DMS153 (cell line): ENCODE results near the gene DENND2C.
A peak's percentile ranks its signal among the peaks of the same experiment; 100 is the strongest.

Experiments
- DNase-seq: peaks from one replicate; lab custom pipeline; 2025; lab: John Stamatoyannopoulos, UW

DENND2C gene

DNA sequence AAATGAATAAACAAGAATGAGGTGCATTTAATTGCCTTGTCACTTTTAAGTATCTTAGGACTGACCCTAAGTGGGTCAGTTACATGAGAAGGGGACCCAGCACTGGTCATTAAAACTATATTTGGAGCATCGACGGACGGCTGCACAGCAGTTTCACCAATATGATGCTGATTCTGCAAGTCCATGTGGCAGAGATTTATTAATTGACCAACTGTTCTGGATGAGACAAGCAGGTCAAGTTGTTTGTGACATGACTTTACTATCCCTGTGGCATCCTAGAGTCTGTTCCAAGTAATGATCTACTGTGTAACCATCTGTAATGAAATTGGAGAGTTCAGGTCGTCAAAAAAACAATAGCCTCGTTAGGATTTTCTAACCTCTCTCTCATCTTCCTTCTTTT, 16.0 kb upstream of the DENND2C start:
- no peak for DNase-seq

- DNase-seq = no peak
These were observed 7.8 kb upstream of the DENND2C start for GRCh38 chr1:114677691-114678090.

DNA sequence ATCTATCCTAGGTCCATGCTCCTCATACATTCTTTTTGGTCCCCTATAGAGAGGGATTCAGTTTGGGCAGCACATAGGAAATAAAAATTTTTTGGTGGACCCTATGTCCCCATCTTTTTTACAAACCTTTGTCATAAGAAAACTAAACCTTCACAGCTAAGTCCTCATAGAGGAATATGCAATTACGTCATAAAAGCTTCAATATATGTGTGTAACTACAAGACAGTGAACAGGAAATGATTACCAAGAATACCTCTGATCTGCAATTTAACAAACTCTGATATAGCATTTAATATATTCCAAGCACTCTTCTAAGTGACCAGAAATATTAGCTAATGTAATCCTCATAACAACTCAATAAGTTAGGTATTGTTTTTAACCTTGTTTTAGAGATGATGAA, 6.3 kb upstream of the DENND2C start:
- DNase-seq = no peak

DNA sequence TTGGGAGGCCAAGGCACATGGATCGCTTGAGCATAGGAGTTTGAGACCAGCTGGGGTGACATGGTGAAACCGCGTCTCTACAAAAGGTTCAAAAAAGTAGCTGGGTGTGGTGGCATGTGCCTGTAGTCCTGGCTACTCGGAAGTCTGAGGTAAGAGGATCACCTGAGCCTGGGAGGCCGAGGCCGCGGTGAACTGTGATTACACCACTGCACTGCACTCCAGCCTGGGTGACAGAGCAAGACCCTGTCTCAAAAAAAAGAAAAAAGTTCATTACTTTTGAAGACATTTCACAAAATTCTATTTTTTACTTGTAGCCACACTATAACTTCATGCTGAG, 2.1 kb upstream of the DENND2C start:
- DNase-seq = no peak

- DNase-seq = no peak
These were observed 1.4 kb upstream of the DENND2C start for GRCh38 chr1:114671011-114671938.

- peak; percentile 51 for DNase-seq
These were observed 498 bp upstream of the DENND2C start for GRCh38 chr1:114670083-114671010.

GRCh38 chr1:114668784-114669561, 876 bp downstream of the DENND2C start:
- no peak for DNase-seq

GRCh38 chr1:114668373-114668772, 1.5 kb downstream of the DENND2C start:
- no peak for DNase-seq

- no peak for DNase-seq
These were observed 2.9 kb downstream of the DENND2C start for GRCh38 chr1:114666954-114667353.

GRCh38 chr1:114660238-114660637, 9.6 kb downstream of the DENND2C start:
- DNase-seq = no peak

DNA sequence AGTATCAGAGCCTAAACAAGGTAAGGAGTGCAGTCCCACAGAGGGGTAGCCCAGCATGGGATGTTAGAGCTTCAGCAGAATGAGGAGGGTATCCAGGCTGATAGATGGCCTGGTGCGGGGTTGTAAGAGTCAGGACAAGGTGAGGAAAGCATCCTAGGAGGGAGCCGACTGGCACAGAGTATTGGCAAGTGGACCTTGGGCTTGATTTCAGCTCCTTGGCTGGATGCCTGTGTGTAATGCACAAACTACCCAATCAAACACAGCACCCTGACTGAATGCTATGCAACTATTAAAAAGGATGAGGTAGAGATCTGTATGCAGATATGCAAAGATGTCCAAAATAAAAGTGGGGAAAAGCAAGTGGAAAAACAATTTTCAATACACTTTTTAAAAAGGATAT, 18.0 kb downstream of the DENND2C start:
- DNase-seq = no peak

- no peak for DNase-seq
These were observed 21.3 kb downstream of the DENND2C start for GRCh38 chr1:114648503-114648902.

DNA sequence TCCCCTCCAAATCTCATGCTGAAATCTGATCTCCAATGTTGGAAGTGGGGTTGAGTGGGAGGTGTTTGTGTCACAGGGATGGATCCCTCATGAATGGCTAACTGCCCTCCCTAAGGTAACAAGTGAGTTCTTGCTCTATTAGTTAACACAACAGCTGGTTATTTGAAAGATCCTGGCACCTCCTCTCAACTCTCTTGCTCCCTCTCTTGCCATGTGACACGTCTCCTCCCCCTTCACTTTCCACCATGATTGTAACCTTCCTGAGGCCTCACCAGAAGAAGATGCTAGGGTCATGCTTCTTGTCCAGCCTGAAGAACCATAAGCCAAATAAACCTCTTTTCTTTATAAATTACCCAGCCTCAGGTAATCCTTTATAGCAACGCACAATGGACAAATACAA, 28.5 kb downstream of the DENND2C start:
- no peak for DNase-seq

GRCh38 chr1:114638910-114639309, 30.9 kb downstream of the DENND2C start:
- DNase-seq = no peak

GRCh38 chr1:114632427-114632826, 37.4 kb downstream of the DENND2C start:
- DNase-seq = no peak

DNA sequence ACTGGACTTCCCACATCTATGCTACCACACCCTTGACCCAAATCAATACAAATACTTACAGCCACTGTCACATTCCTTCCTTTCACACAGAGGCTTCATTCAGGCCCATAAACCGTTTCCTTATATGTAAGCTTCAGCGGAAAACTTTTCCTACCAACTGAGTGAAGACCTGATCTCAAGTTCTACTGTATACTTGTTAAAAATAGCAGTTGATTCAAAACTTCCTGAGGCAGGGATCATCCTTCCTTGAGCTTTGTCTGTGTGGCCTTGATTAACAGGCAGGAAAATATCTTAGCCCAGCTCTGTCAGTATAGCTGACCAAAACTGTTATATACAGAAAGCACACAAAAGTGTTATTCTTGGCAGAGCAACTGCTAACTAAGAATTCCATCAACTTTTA, 42.7 kb downstream of the DENND2C start:
- no peak for DNase-seq

- no peak for DNase-seq
These were observed 46.5 kb downstream of the DENND2C start for GRCh38 chr1:114623364-114623763.

DNA sequence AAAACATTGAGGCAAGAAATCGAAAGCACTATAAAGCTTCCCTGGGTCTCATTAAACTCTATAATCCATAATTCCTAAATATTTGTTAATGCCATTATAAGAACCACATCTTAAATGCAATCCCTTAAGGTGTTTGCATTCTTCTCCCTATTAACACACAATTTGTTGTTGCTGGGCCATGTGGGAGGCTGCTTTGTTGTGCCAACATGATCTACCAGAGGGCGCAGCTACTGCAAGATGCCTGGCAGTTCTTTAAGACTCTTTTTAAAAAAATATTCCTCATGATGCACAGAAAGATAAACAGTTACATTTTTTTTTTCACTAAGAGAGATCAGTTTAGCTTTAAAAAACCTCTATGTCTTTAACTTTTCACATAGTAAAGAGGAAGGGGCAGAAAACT, 49.4 kb downstream of the DENND2C start:
- no peak for DNase-seq

- no peak for DNase-seq
These were observed 51.2 kb downstream of the DENND2C start for GRCh38 chr1:114618606-114619005.

- DNase-seq = no peak
These were observed 59.2 kb downstream of the DENND2C start for GRCh38 chr1:114610546-114611245.

DNA sequence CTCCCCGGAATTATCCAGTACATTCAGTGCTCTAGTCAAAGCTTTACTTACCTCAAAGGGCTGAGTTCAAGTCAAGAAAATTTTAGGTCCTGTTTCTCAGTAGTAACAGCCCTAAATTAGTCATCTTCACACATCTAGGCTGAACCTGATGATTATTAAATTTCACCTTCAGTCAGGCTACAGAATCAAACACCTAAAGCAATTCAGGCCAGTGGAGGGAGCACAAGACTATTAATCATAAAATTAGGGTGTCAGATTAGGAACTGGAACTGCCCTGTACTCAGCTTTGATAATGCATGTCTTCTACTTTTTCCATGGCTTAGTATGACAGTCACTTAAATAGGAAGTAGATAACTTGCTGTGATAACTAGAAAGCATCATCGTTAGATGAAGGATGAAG, 60.0 kb downstream of the DENND2C start:
- DNase-seq = no peak

DNA sequence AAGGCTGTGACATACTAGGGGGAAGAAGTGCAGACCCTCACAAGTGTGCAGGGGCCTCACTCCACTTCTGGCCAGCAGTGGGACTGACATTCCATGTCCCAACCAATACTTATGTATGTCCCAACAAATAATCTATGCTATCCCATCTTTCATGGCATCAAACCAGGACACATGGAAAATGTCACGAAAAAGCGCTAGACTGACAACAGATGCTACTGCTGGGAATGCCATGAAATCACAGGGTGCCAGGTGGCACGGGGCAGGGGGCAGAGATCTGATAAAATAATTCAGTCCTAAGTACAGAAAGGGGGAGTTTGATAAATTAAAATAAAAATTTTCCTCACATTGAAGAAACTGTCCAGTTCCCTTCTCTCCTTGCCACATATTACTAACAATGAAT, 60.8 kb downstream of the DENND2C start:
- DNase-seq = no peak
